H1 (cell line): Measurements from ENCODE around the gene MAP4K4.

Experiments
- JUN ChIP-seq: IDR thresholded peaks from 2 replicates; pipeline ENCODE4 v1.6.1; 2011; ENCODE audit warnings: low read depth, mild to moderate bottlenecking, improper control_type of control experiment, low read length
- JUND ChIP-seq: IDR thresholded peaks from 2 replicates; pipeline ENCODE4 v1.6.1; 2011; ENCODE audit warnings: mild to moderate bottlenecking, improper control_type of control experiment, low read length
- KDM1A ChIP-seq: fragments of 200-600, 300-600 bp; sonication (generic); IDR thresholded peaks from 2 replicates; pipeline ENCODE4 v1.7.1; 2016; ENCODE audit warnings: mild to moderate bottlenecking, low read length, borderline replicate concordance
- POLR2A ChIP-seq, 2 experiments: IDR thresholded peaks; 1 replicate in 1 of 2; 2 replicates in 1 of 2; pipeline ENCODE4 v1.6.1; 2011; ENCODE audit warnings: low read depth in 2 of 2, low read length in 2 of 2, mild to moderate bottlenecking in 2 of 2; ENCODE audit errors: control extremely low read depth in 1 of 2
- POLR2AphosphoS5 ChIP-seq: IDR thresholded peaks from 2 replicates; pipeline ENCODE4 v1.6.1; 2011; ENCODE audit warnings: low read depth, low read length
- RNF2 ChIP-seq: fragments of 200-900, 300-1000 bp; sonication (generic); IDR thresholded peaks from 2 replicates; pipeline ENCODE4 v1.7.1; 2016; ENCODE audit warnings: borderline replicate concordance, low read depth, mild to moderate bottlenecking, antibody characterized with exemption, low read length; ENCODE audit not compliant: poor library complexity, severe bottlenecking; ENCODE audit errors: missing control alignments
- SIN3A ChIP-seq, 2 experiments: IDR thresholded peaks in 1 of 2; conservative IDR thresholded peaks in 1 of 2; 2 replicates each; pipeline ENCODE4 v1.6.1; 2011 to 2012; ENCODE audit warnings: low read length in 2 of 2, improper control_type of control experiment in 1 of 2, low read depth in 1 of 2, mild to moderate bottlenecking in 1 of 2
- TAF1 ChIP-seq: IDR thresholded peaks from 2 replicates; pipeline ENCODE4 v1.6.1; 2011; ENCODE audit warnings: mild to moderate bottlenecking, low read depth, low read length
- YY1 ChIP-seq: IDR thresholded peaks from 2 replicates; pipeline ENCODE4 v1.6.1; 2011; ENCODE audit warnings: low read depth, mild to moderate bottlenecking, low read length
- ZNF274 ChIP-seq: IDR thresholded peaks from 2 replicates; pipeline ENCODE4 v1.7.0; 2012; ENCODE audit warnings: low read length, borderline replicate concordance; ENCODE audit errors: extremely low read depth
- TF ChIP-seq, protein P1 (sequence below), 3 experiments: IDR thresholded peaks; 1 replicate in 2 of 3; 2 replicates in 1 of 3; pipeline versions ENCODE4 v1.5.1 to v1.6.1; 2011; ENCODE audit warnings: low read length in 3 of 3, mild to moderate bottlenecking in 3 of 3, inconsistent platforms in 2 of 3, low read depth in 1 of 3, moderate library complexity in 1 of 3; ENCODE audit not compliant: insufficient read depth in 1 of 3; ENCODE audit errors: control extremely low read depth in 1 of 3

- TF ChIP-seq, protein P1, sequence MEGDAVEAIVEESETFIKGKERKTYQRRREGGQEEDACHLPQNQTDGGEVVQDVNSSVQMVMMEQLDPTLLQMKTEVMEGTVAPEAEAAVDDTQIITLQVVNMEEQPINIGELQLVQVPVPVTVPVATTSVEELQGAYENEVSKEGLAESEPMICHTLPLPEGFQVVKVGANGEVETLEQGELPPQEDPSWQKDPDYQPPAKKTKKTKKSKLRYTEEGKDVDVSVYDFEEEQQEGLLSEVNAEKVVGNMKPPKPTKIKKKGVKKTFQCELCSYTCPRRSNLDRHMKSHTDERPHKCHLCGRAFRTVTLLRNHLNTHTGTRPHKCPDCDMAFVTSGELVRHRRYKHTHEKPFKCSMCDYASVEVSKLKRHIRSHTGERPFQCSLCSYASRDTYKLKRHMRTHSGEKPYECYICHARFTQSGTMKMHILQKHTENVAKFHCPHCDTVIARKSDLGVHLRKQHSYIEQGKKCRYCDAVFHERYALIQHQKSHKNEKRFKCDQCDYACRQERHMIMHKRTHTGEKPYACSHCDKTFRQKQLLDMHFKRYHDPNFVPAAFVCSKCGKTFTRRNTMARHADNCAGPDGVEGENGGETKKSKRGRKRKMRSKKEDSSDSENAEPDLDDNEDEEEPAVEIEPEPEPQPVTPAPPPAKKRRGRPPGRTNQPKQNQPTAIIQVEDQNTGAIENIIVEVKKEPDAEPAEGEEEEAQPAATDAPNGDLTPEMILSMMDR (IDR thresholded peaks at IDR 0.05; ENCODE audit: control extremely low read depth in 1 of 3, insufficient read depth in 1 of 3, low read depth in 1 of 3, low read length in 3 of 3), result no peak
- TF ChIP-seq SIN3A (conservative IDR thresholded peaks at IDR 0.05 in 1 of 2, IDR thresholded peaks at IDR 0.05 in 1 of 2; ENCODE audit: low read depth in 1 of 2, low read length in 2 of 2) (no peak), TAF1 (no peak), JUN (no peak), POLR2A (IDR thresholded peaks at IDR 0.05; ENCODE audit: control extremely low read depth in 1 of 2, low read depth in 2 of 2, low read length in 2 of 2) (no peak), KDM1A (no peak), POLR2AphosphoS5 (no peak), YY1 (no peak), ZNF274 (no peak), RNF2 (no peak), JUND (no peak)
These were observed 224.4 kb downstream of the MAP4K4 start for GRCh38 chr2:101921953-101922325.
